Heart left ventricle (tissue), 16 donors: ENCODE results near the gene TIGD4. TPM values are rescaled to one million over a fixed set of nuclear protein-coding genes. Genes with fewer than 3 reads are reported as not detected.
A peak's percentile ranks its signal among the peaks of the same experiment; 100 is the strongest.

ENCODE experiments used
- ATAC-seq, 4 donors: fragments of 200-7000 bp; cut with Tn5 transposase; one replicate each; pipeline ENCODE4 v1.9.1; 2020 to 2022; ENCODE audit warnings: moderate library complexity in 4 of 4, mild to moderate bottlenecking in 3 of 4, moderate number of reproducible peaks in 1 of 4
- DNase-seq, 5 donors: peaks; one replicate each; pipeline ENCODE4 v3.0.0-alpha.2; 2020
- H3K27ac ChIP-seq, 12 donors: fragments of 200-600 bp; sonication (generic) in 4 of 12; one replicate each; pipeline versions ENCODE4 v1.5.0 to v1.8.0; 2016 to 2022; ENCODE audit warnings: mild to moderate bottlenecking in 2 of 12
- H3K27me3 ChIP-seq, 9 donors: fragments of 200-600 bp; sonication (generic) in 2 of 9; one replicate each; pipeline versions ENCODE4 v1.5.1 to v1.8.0; 2016 to 2022; ENCODE audit warnings: mild to moderate bottlenecking in 3 of 9
- H3K36me3 ChIP-seq, 9 donors: fragments of 200-600 bp; sonication (generic) in 2 of 9; one replicate each; pipeline versions ENCODE4 v1.5.0 to v1.8.0; 2018 to 2022; ENCODE audit warnings: mild to moderate bottlenecking in 2 of 9
- H3K4me1 ChIP-seq, 12 donors: fragments of 200-600 bp; sonication (generic) in 4 of 12; one replicate each; pipeline versions ENCODE4 v1.5.0 to v1.8.0; 2016 to 2022; ENCODE audit warnings: mild to moderate bottlenecking in 3 of 12
- H3K4me3 ChIP-seq, 12 donors: fragments of 200-600 bp; sonication (generic) in 4 of 12; one replicate each; pipeline versions ENCODE4 v1.5.0 to v1.8.0; 2017 to 2022; ENCODE audit warnings: mild to moderate bottlenecking in 9 of 12, moderate library complexity in 4 of 12
- H3K9me3 ChIP-seq, 12 donors: fragments of 200-600 bp; sonication (generic) in 4 of 12; one replicate each; pipeline versions ENCODE4 v1.5.0 to v1.8.0; 2016 to 2022; ENCODE audit warnings: mild to moderate bottlenecking in 1 of 12
- POLR2A ChIP-seq, 2 donors: fragments of 450-650 bp; IDR thresholded peaks; one replicate each; pipeline ENCODE4 v1.6.1; 2017; ENCODE audit warnings: antibody characterized with exemption in 2 of 2, mild to moderate bottlenecking in 2 of 2, moderate library complexity in 2 of 2
- WGBS, 4 donors: extraction: QIAGEN DNeasy Blood & Tissue Kit in 2 of 4; methylation state at CpG; one replicate each; pipeline versions ENCODE4 v1.1.5 to v1.1.7; 2013 to 2018; 5-methylcytosine and 5-hydroxymethylcytosine counted together
- intact Hi-C, 10 donors: fragments of 100-400 bp; cut with DNase I; formaldehyde crosslinking; loops; one replicate each; pipeline versions ENCODE4 v1.11.1 to v1.14.2; 2022
- polyA plus RNA-seq, 2 donors: library from polyadenylated mRNA; stranded (reverse); fragments of 200-250 nt; gene quantifications; one replicate each; pipeline ENCODE4 v1.2.3, GENCODE V29; 2013
- total RNA-seq, 9 donors: library from RNA; depleted of rRNA in 2 of 9; stranded (reverse); fragments of >200 nt in 2 of 9; fragmentation: NEBNext Ultra II Directional in 3 of 9; extraction: Animal tissue kit (Norgen Biotek cat#: 25700) in 3 of 9; gene quantifications; one replicate each; pipeline versions ENCODE4 v1.1.0 to v1.2.4, GENCODE V29; 2016 to 2023
- TF ChIP-seq, protein P1 (sequence below), 12 donors: fragments of 200-600 bp; sonication (generic) in 4 of 12; IDR thresholded peaks; one replicate each; pipeline versions ENCODE4 v1.5.0 to v1.8.0; 2018 to 2022; ENCODE audit warnings: antibody characterized with exemption in 12 of 12, mild to moderate bottlenecking in 5 of 12
- donor health status: ischemic (EF 13 %, LVEDD 7.1; RV severe dilation, severe dysfunction).
- donor health status: healthy with polysubstance abuse.
- donor health status: DM: no; HTN: yes; CAD: no.
- donor health status: DM: no; HTN: no; CAD: no.
- donor health status: ischemic (EF 25% LVEDD 6.9; RV normal size, moderate dysfunction).
- donor health status: ischemic (EF 25% LVEDD 5.7; RV mildly dilated, moderate dysfunction).
- donor health status: healthy.
- donor health status: DM: yes; HTN: yes; CAD: no.
- donor health status: ischemic (EF 35%, LVEDD 5.7; RV mildly dilated, moderate dysfunction).
- donor health status: nonischemic (EF 11% LVEDD 7.7; RV severe dilation, severe dysfunction).
- donor health status: DM: yes; HTN: yes; CAD: no.
- donor health status: PGD.
- donor health status: ischemic (EF 29% LVEDD 5.4; RV normal size, mild dysfunction).
- donor health status: nonischemic (EF 23%, LVEDD 6.1; RV moderate dilation, normal function).

TIGD4 gene
- total and polyA plus RNA-seq, 11 donors, result 0.15 to 0.50 (median 0.32) TPM; not detected in 1

DNA sequence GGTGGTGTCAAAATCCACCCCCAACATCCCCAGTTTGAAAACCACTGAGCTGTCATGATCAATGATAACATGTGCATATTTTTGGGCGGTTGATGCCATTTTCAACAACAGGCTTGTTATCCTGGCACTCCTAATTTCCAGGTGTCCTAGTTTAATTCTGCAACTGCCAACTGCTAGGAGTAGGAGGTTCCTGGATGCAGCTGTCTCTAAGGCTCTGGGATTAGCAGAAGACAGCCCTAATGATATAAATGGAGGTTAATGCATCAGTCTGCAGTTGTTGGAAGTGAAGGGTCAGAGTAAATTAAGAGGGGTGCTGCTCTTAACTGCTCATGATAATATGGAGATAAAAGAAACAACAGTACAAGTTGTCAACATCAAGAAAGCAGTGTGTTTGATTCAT, 24.0 kb upstream of the TIGD4 start:
- ATAC-seq (no peak), DNase-seq (no peak)
- H3K27ac ChIP-seq, result no peak overlapping the region
- no peaks in the 10 kb centered on the region for H3K36me3 ChIP-seq
- intact Hi-C loops, result no loop called here
- H3K27me3 ChIP-seq, result no peaks in the 10 kb centered on the region
- TF ChIP-seq POLR2A (IDR thresholded peaks at IDR 0.05), result no peak
- TF ChIP-seq, protein P1, sequence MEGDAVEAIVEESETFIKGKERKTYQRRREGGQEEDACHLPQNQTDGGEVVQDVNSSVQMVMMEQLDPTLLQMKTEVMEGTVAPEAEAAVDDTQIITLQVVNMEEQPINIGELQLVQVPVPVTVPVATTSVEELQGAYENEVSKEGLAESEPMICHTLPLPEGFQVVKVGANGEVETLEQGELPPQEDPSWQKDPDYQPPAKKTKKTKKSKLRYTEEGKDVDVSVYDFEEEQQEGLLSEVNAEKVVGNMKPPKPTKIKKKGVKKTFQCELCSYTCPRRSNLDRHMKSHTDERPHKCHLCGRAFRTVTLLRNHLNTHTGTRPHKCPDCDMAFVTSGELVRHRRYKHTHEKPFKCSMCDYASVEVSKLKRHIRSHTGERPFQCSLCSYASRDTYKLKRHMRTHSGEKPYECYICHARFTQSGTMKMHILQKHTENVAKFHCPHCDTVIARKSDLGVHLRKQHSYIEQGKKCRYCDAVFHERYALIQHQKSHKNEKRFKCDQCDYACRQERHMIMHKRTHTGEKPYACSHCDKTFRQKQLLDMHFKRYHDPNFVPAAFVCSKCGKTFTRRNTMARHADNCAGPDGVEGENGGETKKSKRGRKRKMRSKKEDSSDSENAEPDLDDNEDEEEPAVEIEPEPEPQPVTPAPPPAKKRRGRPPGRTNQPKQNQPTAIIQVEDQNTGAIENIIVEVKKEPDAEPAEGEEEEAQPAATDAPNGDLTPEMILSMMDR (IDR thresholded peaks at IDR 0.05), result no peak
- WGBS, 4 donors, result 94 to 100% (median 97%) methylated on average over 1 of the region's 1 CpG
- no peaks in the 10 kb centered on the region for H3K9me3 ChIP-seq
- no peak overlapping the region for H3K4me3 ChIP-seq
- H3K4me1 ChIP-seq, result peaks cover 0 to 22% (median 7%) of the 10 kb centered on the region in 12 donors

- DNase-seq (no peak), ATAC-seq (no peak)
- Histone ChIP-seq H3K27ac (no peak overlapping the region), H3K9me3 (no peaks in the 10 kb centered on the region), H3K36me3 (no peaks in the 10 kb centered on the region), H3K4me3 (no peak overlapping the region), H3K4me1 (peaks cover 0 to 20% (median 2%) of the 10 kb centered on the region in 12 donors), H3K27me3 (no peaks in the 10 kb centered on the region)
- intact Hi-C loops, result no loop called here
- TF ChIP-seq, protein P1 (IDR thresholded peaks at IDR 0.05), result no peak
- TF ChIP-seq POLR2A (IDR thresholded peaks at IDR 0.05), result no peak
- WGBS, 4 donors, result 94 to 98% (median 95%) methylated on average over 3 of the region's 3 CpGs
Measured at GRCh38 chr4:152795891-152796290, 16.4 kb upstream of the TIGD4 start.

- peaks cover 0 to 9% (median 0%) of the 10 kb centered on the region in 9 donors for H3K36me3 ChIP-seq
Measured at GRCh38 chr4:152786627-152787026, 7.1 kb upstream of the TIGD4 start.

DNA sequence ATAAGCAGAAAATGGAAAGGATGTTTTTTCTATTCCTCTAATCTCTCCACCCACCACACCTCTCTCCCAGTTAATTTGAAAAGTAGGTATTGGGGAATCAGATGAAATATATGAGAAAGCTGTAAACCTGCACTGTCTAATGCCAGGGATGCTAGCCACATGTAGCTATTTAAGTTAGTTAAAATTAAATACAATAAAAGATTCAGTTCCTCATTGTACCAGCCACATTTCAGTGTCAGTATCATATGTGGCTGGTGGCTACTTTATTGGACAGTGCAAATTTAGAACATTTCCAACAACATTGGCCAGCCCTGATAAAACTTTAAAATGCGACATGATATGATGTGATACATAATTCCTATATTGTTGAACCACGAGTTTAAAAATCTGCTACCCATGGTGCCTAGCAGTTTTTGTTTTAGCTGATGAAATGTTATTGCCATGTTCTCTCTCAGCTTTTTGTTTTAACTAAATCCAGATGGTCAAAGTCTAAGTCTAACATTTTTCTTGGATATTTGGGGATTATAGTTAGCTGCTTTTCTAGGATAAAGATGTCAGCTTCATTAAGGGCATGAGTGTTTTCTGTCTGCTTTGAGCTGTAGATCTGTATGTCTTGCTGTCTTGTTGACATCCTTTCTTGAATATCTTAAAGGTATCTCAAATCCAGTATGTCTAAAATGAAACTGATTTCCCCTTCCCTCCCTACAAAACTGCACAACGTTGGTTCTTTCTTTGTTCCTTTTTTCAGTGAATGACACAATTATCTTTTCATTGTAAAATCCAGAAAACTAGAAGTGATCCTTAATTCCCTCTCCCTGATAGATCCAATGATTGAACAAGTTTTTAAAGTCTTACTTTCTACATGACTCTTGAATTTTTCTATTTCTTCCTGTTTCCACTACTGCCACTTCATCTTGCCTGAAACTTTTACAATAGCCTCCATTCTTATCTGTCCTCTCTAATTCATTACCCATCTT, 6.4 kb upstream of the TIGD4 start:
- WGBS, 4 donors, result 63 to 76% (median 73%) methylated on average over 3 of the region's 3 CpGs
- no peaks in the 10 kb centered on the region for H3K9me3 ChIP-seq
- TF ChIP-seq, protein P1 (IDR thresholded peaks at IDR 0.05), result no peak
- TF ChIP-seq POLR2A (IDR thresholded peaks at IDR 0.05), result no peak
- no peak for ATAC-seq
- intact Hi-C loops, result no loop called here
- H3K4me3 ChIP-seq, result no peak overlapping the region
- peaks cover 0 to 9% (median 0%) of the 10 kb centered on the region in 9 donors for H3K36me3 ChIP-seq
- peaks cover 0 to 58% (median 20%) of the 10 kb centered on the region in 12 donors for H3K4me1 ChIP-seq
- H3K27ac ChIP-seq, result peak overlapping the region in 1 of 12 donors; percentile 25
- DNase-seq, result no peak
- no peaks in the 10 kb centered on the region for H3K27me3 ChIP-seq

More at GRCh38 chr4:152786627-152787026, 7.1 kb upstream of the TIGD4 start:
- Histone ChIP-seq H3K27me3 (no peaks in the 10 kb centered on the region), H3K4me3 (no peak overlapping the region), H3K4me1 (peaks cover 0 to 51% (median 14%) of the 10 kb centered on the region in 12 donors), H3K27ac (peak overlapping the region in 1 of 12 donors; percentile 25), H3K9me3 (no peaks in the 10 kb centered on the region)
- DNase-seq (no peak), ATAC-seq (no peak)
- intact Hi-C loops, result no loop called here
- no peak for TF ChIP-seq POLR2A (IDR thresholded peaks at IDR 0.05)
- TF ChIP-seq, protein P1 (IDR thresholded peaks at IDR 0.05), result no peak
- 97 to 100% (median 98%) methylated on average over 1 of the region's 1 CpG for WGBS, 4 donors
